Activated B cell treated with CpG ODN at 0.5 μM for 24 hours (primary cell): ENCODE results near the gene SRPK2. TPM values are rescaled to one million over a fixed set of nuclear protein-coding genes. Genes with fewer than 3 reads are reported as not detected.

Source experiments
- ATAC-seq: fragments of 200-7000 bp; cut with Tn5 transposase; one replicate; pipeline ENCODE4 v1.10.0; 2021; ENCODE audit warnings: low read depth, mild to moderate bottlenecking, moderate library complexity
- CTCF ChIA-PET: fragments of 350-600 bp; sonication (Branson Sonifier 250); formaldehyde crosslinking; loops from one replicate; lab custom pipeline; 2021; ENCODE audit warnings: antibody characterized with exemption; lab: Charles Lee
- POLR2A ChIA-PET: fragments of 350-600 bp; sonication (Branson Sonifier 250); formaldehyde crosslinking; loops from one replicate; lab custom pipeline; 2021; ENCODE audit warnings: antibody characterized with exemption; lab: Charles Lee
- DNase-seq: peaks from one replicate; pipeline ENCODE4 v3.0.0; 2022
- H3K27ac Mint-ChIP-seq: one replicate; pipeline ENCODE4 v1.8.0; 2020; ENCODE audit warnings: mixed read lengths
- H3K27me3 Mint-ChIP-seq: one replicate; pipeline ENCODE4 v1.8.0; 2021; ENCODE audit warnings: mixed read lengths
- H3K36me3 Mint-ChIP-seq: one replicate; pipeline ENCODE4 v1.8.0; 2021; ENCODE audit warnings: low read depth, mixed read lengths
- H3K4me1 Mint-ChIP-seq: one replicate; pipeline ENCODE4 v1.8.0; 2021; ENCODE audit warnings: mixed read lengths
- H3K4me3 Mint-ChIP-seq: one replicate; pipeline ENCODE4 v1.8.0; 2020; ENCODE audit warnings: mild to moderate bottlenecking, mixed read lengths
- H3K9me3 Mint-ChIP-seq: one replicate; pipeline ENCODE4 v1.8.0; 2020; ENCODE audit warnings: mixed read lengths
- CTCF ChIP-seq: fragments of 200-600 bp; IDR thresholded peaks from one replicate; pipeline ENCODE4 v1.8.0; 2022; ENCODE audit warnings: antibody characterized with exemption, mild to moderate bottlenecking
- intact Hi-C: fragments of 100-400 bp; cut with micrococcal nuclease; formaldehyde crosslinking; loops from one replicate; pipeline ENCODE4 v1.15.1; 2024
- total RNA-seq: library from RNA; stranded (reverse); gene quantifications from 2 replicates; pipeline ENCODE4 v1.2.3, GENCODE V29; 2022

The SRPK2 gene
- total RNA-seq, 1 donor from 2014 or later = 59.2 TPM

GRCh38 chr7:105087981-105088380 is 300.7 kb downstream of the SRPK2 start:
- Mint-ChIP-seq H3K4me3 (no peak overlapping the region), H3K27ac (no peak overlapping the region)

GRCh38 chr7:105086850-105087249 is 301.9 kb downstream of the SRPK2 start:
- POLR2A ChIA-PET = no interaction called here
- no peak for TF ChIP-seq CTCF

More at GRCh38 chr7:105087981-105088380, 300.7 kb downstream of the SRPK2 start:
- intact Hi-C loops = no loop called here
- ATAC-seq (no peak), DNase-seq (no peak)
- H3K36me3 Mint-ChIP-seq = peaks cover 73% of the 10 kb centered on the region
- H3K9me3 Mint-ChIP-seq = no peaks in the 10 kb centered on the region
- no peaks in the 10 kb centered on the region for H3K4me1 Mint-ChIP-seq
- ChIA-PET CTCF (interaction anchor here (1.3 kb wide), 1 partner anchor 107 kb away, joined by 3 read pairs; no protein-coding TSS in a partner anchor), POLR2A (no interaction called here)
- H3K27me3 Mint-ChIP-seq = no peaks in the 10 kb centered on the region
- no peak for TF ChIP-seq CTCF

DNA sequence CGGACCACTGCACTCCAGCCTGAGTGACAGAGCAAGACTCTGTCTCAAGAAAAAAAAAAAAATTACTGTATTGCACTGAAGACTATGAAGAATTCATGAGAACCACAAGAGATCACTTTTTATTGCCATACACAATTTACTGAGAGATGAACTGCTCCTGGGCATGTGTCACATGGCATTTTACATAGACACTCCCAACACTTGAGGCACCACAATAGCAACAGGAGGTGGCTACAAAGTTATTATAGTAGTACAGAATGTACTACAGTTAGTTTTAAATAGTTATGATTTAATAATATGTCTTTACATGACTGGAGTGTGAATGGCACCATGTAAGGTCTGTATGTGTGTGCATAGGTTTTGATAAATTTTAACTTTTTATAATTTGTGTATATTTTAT is 304.1 kb downstream of the SRPK2 start:
- ChIA-PET CTCF (no interaction called here), POLR2A (no interaction called here)

More at GRCh38 chr7:105086850-105087249, 301.9 kb downstream of the SRPK2 start:
- Mint-ChIP-seq H3K27ac (no peak overlapping the region), H3K36me3 (peaks cover 73% of the 10 kb centered on the region), H3K4me1 (no peaks in the 10 kb centered on the region), H3K9me3 (no peaks in the 10 kb centered on the region), H3K27me3 (no peaks in the 10 kb centered on the region), H3K4me3 (no peak overlapping the region)
- intact Hi-C loops = no loop called here
- ATAC-seq = no peak
- CTCF ChIA-PET = no interaction called here
- no peak for DNase-seq

GRCh38 chr7:105079348-105079747 is 309.4 kb downstream of the SRPK2 start:
- ChIA-PET POLR2A (interaction anchor here (0.7 to 1.8 kb wide), 2 partner anchors 32 to 66 kb away, joined by 3 to 4 read pairs; partner anchors contain the start of gene KMT2E), CTCF (no interaction called here)
- Mint-ChIP-seq H3K27me3 (no peaks in the 10 kb centered on the region), H3K4me3 (no peak overlapping the region), H3K9me3 (no peaks in the 10 kb centered on the region), H3K27ac (no peak overlapping the region), H3K4me1 (no peaks in the 10 kb centered on the region), H3K36me3 (peaks cover 90% of the 10 kb centered on the region)
- intact Hi-C loops = loop anchor here (10.0 kb wide), 1 partner anchor 1635 kb away; the partner anchor contains the start of gene SLC26A5
- no peak for TF ChIP-seq CTCF
- ATAC-seq = no peak
- no peak for DNase-seq

More for the DNA sequence above, 304.1 kb downstream of the SRPK2 start:
- TF ChIP-seq CTCF = no peak
- ATAC-seq = no peak
- no peaks in the 10 kb centered on the region for H3K27me3 Mint-ChIP-seq
- DNase-seq = no peak
- H3K36me3 Mint-ChIP-seq = peaks cover 78% of the 10 kb centered on the region
- H3K4me1 Mint-ChIP-seq = no peaks in the 10 kb centered on the region
- H3K9me3 Mint-ChIP-seq = no peaks in the 10 kb centered on the region
- intact Hi-C loops = no loop called here
- H3K4me3 Mint-ChIP-seq = no peak overlapping the region
- no peak overlapping the region for H3K27ac Mint-ChIP-seq

- intact Hi-C loops = loop anchor here (10.0 kb wide), 1 partner anchor 1628 kb away; the partner anchor contains the start of gene SLC26A5
- H3K27ac Mint-ChIP-seq = no peak overlapping the region
- no peaks in the 10 kb centered on the region for H3K4me1 Mint-ChIP-seq
- peaks cover 83% of the 10 kb centered on the region for H3K36me3 Mint-ChIP-seq
- no peaks in the 10 kb centered on the region for H3K27me3 Mint-ChIP-seq
- CTCF ChIA-PET = no interaction called here
- POLR2A ChIA-PET = no interaction called here
- H3K4me3 Mint-ChIP-seq = no peak overlapping the region
- ATAC-seq (no peak), DNase-seq (no peak)
- H3K9me3 Mint-ChIP-seq = no peaks in the 10 kb centered on the region
- no peak for TF ChIP-seq CTCF
Observed at GRCh38 chr7:105073143-105073542, 315.6 kb downstream of the SRPK2 start.
